ENCODE measurements around the gene GHR.

DNA sequence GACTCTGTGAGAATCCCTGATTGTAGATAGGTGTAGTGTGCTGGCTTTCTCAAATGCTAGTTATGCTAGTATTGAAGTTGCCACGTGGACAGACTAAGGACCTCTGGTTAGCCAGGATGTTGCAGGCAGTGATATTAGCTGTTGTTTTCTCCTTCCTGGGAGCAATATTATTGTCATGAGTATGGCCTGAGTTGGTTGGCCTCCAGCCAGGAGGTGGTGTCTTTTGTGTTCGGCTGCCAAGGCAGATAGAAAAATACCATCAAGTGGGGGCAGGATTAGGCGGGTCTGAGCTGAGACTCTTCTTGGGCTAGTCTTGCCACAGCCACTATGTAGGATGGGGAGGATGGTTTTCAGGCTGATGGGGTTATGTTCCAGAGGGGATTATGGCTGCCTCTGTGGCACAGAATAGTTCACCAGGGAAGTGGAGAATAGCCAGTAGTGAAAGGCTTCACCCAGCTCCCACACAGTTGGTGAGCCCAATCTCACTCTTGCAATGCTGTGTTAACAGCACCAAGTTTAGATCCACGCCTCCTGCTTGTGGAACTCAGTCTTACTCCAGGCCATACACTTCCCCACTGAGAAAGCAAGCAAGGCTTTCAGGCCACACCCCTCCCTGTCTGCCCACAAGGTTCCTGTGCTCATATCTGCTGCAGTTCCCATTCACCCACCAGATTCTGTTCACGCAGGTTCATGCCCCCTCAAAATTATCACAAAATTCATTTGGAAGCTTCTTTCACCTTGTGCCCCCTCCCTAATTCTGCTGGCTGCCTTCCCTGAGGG is 31.2 kb downstream of the GHR start:
- TF ChIP-seq, protein P1, sequence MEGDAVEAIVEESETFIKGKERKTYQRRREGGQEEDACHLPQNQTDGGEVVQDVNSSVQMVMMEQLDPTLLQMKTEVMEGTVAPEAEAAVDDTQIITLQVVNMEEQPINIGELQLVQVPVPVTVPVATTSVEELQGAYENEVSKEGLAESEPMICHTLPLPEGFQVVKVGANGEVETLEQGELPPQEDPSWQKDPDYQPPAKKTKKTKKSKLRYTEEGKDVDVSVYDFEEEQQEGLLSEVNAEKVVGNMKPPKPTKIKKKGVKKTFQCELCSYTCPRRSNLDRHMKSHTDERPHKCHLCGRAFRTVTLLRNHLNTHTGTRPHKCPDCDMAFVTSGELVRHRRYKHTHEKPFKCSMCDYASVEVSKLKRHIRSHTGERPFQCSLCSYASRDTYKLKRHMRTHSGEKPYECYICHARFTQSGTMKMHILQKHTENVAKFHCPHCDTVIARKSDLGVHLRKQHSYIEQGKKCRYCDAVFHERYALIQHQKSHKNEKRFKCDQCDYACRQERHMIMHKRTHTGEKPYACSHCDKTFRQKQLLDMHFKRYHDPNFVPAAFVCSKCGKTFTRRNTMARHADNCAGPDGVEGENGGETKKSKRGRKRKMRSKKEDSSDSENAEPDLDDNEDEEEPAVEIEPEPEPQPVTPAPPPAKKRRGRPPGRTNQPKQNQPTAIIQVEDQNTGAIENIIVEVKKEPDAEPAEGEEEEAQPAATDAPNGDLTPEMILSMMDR (IDR thresholded peaks at IDR 0.05) = no peak
- no peak for TF ChIP-seq POLR2A (IDR thresholded peaks at IDR 0.05)
